H1 (cell line): ENCODE results near the gene AIRE. TPM values are rescaled to one million over a fixed set of nuclear protein-coding genes. Genes with fewer than 3 reads are reported as not detected.

Experiments
- BRCA1 ChIP-seq: IDR thresholded peaks from 2 replicates; pipeline ENCODE4 v1.6.1; 2012; ENCODE audit warnings: low read depth, low read length, improper control_type of control experiment
- GTF2F1 ChIP-seq: IDR thresholded peaks from 2 replicates; pipeline ENCODE4 v1.6.1; 2012; ENCODE audit warnings: low read depth, low read length, improper control_type of control experiment, borderline replicate concordance
- KDM5A ChIP-seq: fragments of 200-600 bp; IDR thresholded peaks from 2 replicates; pipeline ENCODE4 v1.7.1; 2012; ENCODE audit warnings: mild to moderate bottlenecking, low read length, inconsistent platforms, mixed read lengths
- POLR2AphosphoS5 ChIP-seq: IDR thresholded peaks from 2 replicates; pipeline ENCODE4 v1.6.1; 2011; ENCODE audit warnings: low read depth, low read length
- RAD21 ChIP-seq, 2 experiments: IDR thresholded peaks in 1 of 2; conservative IDR thresholded peaks in 1 of 2; 2 replicates each; pipeline ENCODE4 v1.6.1; 2011; ENCODE audit warnings: low read depth in 2 of 2, low read length in 2 of 2, improper control_type of control experiment in 1 of 2, inconsistent platforms in 1 of 2, mild to moderate bottlenecking in 1 of 2, moderate library complexity in 1 of 2
- SP1 ChIP-seq: IDR thresholded peaks from 2 replicates; pipeline ENCODE4 v1.6.1; 2011; ENCODE audit warnings: low read depth, low read length
- TCF12 ChIP-seq: IDR thresholded peaks from 2 replicates; pipeline ENCODE4 v1.6.1; 2011; ENCODE audit warnings: low read depth, mild to moderate bottlenecking, low read length
- YY1 ChIP-seq: IDR thresholded peaks from 2 replicates; pipeline ENCODE4 v1.6.1; 2011; ENCODE audit warnings: low read depth, mild to moderate bottlenecking, low read length
- polyA plus RNA-seq, 7 experiments: library from polyadenylated mRNA; depleted of rRNA in 3 of 7; stranded (reverse) in 5 of 7; unstranded in 2 of 7; fragments of >200 nt in 5 of 7; fragments of 200-250 nt in 2 of 7; gene quantifications; 1 replicate in 5 of 7; 2 replicates in 1 of 7; 4 replicates in 1 of 7; pipeline versions ENCODE4 v1.2.1 to v1.2.3, GENCODE V29; 2011 to 2013; ENCODE audit warnings: missing spikeins in 2 of 7, mixed read lengths in 2 of 7
- total RNA-seq: library from RNA; stranded (reverse); fragmentation: NEBNext Ultra II Directional; extraction: Animal tissue kit (Norgen Biotek cat#: 25700); gene quantifications from 2 replicates; pipeline ENCODE4 v1.2.1, GENCODE V29; 2021
- TF ChIP-seq, protein P1 (sequence below): fragments of 300-600 bp; sonication (generic); IDR thresholded peaks from 2 replicates; pipeline ENCODE4 v1.7.1; 2012; ENCODE audit warnings: low read length, moderate library complexity, mild to moderate bottlenecking, inconsistent platforms; ENCODE audit not compliant: insufficient replicate concordance
- TF ChIP-seq, protein P2 (sequence below): IDR thresholded peaks from 2 replicates; pipeline ENCODE4 v1.6.1; 2012; ENCODE audit warnings: inconsistent platforms

Gene AIRE
- total and polyA plus RNA-seq, 2 of the 8 experiments (the other 6 are each of a cell fraction or from before 2014, with no cell fraction given) = 0.09 TPM; not detected in 1

DNA sequence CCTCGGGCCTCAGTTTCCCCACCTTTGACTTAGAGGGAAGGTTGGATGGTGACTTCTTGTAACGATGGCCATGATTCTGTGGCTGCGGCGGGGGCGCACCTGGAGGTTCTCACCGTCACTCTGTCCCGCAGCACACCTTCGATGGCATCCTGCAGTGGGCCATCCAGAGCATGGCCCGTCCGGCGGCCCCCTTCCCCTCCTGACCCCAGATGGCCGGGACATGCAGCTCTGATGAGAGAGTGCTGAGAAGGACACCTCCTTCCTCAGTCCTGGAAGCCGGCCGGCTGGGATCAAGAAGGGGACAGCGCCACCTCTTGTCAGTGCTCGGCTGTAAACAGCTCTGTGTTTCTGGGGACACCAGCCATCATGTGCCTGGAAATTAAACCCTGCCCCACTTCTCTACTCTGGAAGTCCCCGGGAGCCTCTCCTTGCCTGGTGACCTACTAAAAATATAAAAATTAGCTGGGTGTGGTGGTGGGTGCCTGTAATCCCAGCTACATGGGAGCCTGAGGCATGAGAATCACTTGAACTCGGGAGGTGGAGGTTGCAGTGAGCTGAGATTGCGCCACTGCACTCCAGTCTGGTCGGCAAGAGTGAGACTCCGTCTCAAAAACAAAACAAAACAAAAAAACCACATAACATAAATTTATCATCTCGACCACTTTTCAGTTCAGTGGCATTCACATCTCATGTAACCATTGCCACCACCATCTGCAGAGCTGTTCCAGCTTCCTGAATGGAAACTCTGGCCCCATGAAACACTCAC lies 12.0 kb downstream of the AIRE start (continued):
- TF ChIP-seq, protein P1, sequence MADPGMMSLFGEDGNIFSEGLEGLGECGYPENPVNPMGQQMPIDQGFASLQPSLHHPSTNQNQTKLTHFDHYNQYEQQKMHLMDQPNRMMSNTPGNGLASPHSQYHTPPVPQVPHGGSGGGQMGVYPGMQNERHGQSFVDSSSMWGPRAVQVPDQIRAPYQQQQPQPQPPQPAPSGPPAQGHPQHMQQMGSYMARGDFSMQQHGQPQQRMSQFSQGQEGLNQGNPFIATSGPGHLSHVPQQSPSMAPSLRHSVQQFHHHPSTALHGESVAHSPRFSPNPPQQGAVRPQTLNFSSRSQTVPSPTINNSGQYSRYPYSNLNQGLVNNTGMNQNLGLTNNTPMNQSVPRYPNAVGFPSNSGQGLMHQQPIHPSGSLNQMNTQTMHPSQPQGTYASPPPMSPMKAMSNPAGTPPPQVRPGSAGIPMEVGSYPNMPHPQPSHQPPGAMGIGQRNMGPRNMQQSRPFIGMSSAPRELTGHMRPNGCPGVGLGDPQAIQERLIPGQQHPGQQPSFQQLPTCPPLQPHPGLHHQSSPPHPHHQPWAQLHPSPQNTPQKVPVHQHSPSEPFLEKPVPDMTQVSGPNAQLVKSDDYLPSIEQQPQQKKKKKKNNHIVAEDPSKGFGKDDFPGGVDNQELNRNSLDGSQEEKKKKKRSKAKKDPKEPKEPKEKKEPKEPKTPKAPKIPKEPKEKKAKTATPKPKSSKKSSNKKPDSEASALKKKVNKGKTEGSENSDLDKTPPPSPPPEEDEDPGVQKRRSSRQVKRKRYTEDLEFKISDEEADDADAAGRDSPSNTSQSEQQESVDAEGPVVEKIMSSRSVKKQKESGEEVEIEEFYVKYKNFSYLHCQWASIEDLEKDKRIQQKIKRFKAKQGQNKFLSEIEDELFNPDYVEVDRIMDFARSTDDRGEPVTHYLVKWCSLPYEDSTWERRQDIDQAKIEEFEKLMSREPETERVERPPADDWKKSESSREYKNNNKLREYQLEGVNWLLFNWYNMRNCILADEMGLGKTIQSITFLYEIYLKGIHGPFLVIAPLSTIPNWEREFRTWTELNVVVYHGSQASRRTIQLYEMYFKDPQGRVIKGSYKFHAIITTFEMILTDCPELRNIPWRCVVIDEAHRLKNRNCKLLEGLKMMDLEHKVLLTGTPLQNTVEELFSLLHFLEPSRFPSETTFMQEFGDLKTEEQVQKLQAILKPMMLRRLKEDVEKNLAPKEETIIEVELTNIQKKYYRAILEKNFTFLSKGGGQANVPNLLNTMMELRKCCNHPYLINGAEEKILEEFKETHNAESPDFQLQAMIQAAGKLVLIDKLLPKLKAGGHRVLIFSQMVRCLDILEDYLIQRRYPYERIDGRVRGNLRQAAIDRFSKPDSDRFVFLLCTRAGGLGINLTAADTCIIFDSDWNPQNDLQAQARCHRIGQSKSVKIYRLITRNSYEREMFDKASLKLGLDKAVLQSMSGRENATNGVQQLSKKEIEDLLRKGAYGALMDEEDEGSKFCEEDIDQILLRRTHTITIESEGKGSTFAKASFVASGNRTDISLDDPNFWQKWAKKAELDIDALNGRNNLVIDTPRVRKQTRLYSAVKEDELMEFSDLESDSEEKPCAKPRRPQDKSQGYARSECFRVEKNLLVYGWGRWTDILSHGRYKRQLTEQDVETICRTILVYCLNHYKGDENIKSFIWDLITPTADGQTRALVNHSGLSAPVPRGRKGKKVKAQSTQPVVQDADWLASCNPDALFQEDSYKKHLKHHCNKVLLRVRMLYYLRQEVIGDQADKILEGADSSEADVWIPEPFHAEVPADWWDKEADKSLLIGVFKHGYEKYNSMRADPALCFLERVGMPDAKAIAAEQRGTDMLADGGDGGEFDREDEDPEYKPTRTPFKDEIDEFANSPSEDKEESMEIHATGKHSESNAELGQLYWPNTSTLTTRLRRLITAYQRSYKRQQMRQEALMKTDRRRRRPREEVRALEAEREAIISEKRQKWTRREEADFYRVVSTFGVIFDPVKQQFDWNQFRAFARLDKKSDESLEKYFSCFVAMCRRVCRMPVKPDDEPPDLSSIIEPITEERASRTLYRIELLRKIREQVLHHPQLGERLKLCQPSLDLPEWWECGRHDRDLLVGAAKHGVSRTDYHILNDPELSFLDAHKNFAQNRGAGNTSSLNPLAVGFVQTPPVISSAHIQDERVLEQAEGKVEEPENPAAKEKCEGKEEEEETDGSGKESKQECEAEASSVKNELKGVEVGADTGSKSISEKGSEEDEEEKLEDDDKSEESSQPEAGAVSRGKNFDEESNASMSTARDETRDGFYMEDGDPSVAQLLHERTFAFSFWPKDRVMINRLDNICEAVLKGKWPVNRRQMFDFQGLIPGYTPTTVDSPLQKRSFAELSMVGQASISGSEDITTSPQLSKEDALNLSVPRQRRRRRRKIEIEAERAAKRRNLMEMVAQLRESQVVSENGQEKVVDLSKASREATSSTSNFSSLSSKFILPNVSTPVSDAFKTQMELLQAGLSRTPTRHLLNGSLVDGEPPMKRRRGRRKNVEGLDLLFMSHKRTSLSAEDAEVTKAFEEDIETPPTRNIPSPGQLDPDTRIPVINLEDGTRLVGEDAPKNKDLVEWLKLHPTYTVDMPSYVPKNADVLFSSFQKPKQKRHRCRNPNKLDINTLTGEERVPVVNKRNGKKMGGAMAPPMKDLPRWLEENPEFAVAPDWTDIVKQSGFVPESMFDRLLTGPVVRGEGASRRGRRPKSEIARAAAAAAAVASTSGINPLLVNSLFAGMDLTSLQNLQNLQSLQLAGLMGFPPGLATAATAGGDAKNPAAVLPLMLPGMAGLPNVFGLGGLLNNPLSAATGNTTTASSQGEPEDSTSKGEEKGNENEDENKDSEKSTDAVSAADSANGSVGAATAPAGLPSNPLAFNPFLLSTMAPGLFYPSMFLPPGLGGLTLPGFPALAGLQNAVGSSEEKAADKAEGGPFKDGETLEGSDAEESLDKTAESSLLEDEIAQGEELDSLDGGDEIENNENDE = no peak
- TF ChIP-seq SP1 (no peak), RAD21 (IDR thresholded peaks at IDR 0.05 in 1 of 2, conservative IDR thresholded peaks at IDR 0.05 in 1 of 2; ENCODE audit: low read depth in 2 of 2, low read length in 2 of 2) (peak; percentile 92 to 93), POLR2AphosphoS5 (no peak), TCF12 (no peak), YY1 (peak; percentile 66; the same call in 1 of the 2 replicates), GTF2F1 (no peak), KDM5A (no peak), BRCA1 (no peak)
- TF ChIP-seq, protein P2, sequence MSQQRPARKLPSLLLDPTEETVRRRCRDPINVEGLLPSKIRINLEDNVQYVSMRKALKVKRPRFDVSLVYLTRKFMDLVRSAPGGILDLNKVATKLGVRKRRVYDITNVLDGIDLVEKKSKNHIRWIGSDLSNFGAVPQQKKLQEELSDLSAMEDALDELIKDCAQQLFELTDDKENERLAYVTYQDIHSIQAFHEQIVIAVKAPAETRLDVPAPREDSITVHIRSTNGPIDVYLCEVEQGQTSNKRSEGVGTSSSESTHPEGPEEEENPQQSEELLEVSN = no peak
